DMS53 treated with DMSO at 0.1 percent for 48 hours (cell line): ENCODE results near the gene MTG2.

Source experiments
- DNase-seq: peaks from one replicate; lab custom pipeline; 2025; ENCODE audit not compliant: unreplicated experiment; lab: John Stamatoyannopoulos, UW

MTG2 gene

GRCh38 chr20:62246872-62247652 lies 64.2 kb downstream of the MTG2 start:
- no peak for DNase-seq

GRCh38 chr20:62248890-62249560 lies 66.2 kb downstream of the MTG2 start:
- no peak for DNase-seq

GRCh38 chr20:62252342-62252966 lies 69.6 kb downstream of the MTG2 start:
- no peak for DNase-seq
